Measurements from ENCODE around the gene PLEKHA1. TPM values are rescaled to one million over a fixed set of nuclear protein-coding genes. Genes with fewer than 3 reads are reported as not detected.

The PLEKHA1 gene
- total and polyA plus RNA-seq, 2 of the 4 experiments (the other 2 are of a cell fraction), result 7.2 to 9.5 TPM

GRCh38 chr10:122343936-122344335 lies 30.6 kb upstream of the PLEKHA1 start:
- no peak overlapping the region for H2AK9ac ChIP-seq (replicated peaks; ENCODE audit: low read depth, low read length, poor library complexity)
- H3K56ac ChIP-seq (ENCODE audit: extremely low read depth, insufficient read depth, low read length), result no peak overlapping the region
- H3K9me1 ChIP-seq (ENCODE audit: insufficient read depth, low read length), result no peaks in the 10 kb centered on the region
- no TSS peak for BruUV-seq (replicated peaks)
- ATAC-seq (ENCODE audit: low read depth) (no peak), DNase-seq (no peak)
- TF ChIP-seq, protein P1, sequence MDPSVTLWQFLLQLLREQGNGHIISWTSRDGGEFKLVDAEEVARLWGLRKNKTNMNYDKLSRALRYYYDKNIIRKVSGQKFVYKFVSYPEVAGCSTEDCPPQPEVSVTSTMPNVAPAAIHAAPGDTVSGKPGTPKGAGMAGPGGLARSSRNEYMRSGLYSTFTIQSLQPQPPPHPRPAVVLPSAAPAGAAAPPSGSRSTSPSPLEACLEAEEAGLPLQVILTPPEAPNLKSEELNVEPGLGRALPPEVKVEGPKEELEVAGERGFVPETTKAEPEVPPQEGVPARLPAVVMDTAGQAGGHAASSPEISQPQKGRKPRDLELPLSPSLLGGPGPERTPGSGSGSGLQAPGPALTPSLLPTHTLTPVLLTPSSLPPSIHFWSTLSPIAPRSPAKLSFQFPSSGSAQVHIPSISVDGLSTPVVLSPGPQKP (IDR thresholded peaks at IDR 0.05; ENCODE audit: borderline replicate concordance, low read depth, low read length), result no peak
- TF ChIP-seq CEBPB (IDR thresholded peaks at IDR 0.05; ENCODE audit: low read depth, low read length) (no peak), MAFK (IDR thresholded peaks at IDR 0.05; ENCODE audit: low read depth, low read length) (no peak), NFE2L2 (IDR thresholded peaks at IDR 0.05; ENCODE audit: low read depth, low read length) (no peak), RCOR1 (IDR thresholded peaks at IDR 0.05; ENCODE audit: insufficient replicate concordance, low read length) (no peak), RAD21 (IDR thresholded peaks at IDR 0.05; ENCODE audit: low read length) (no peak), MAZ (IDR thresholded peaks at IDR 0.05; ENCODE audit: borderline replicate concordance, low read depth, low read length) (no peak), BHLHE40 (IDR thresholded peaks at IDR 0.05; ENCODE audit: low read depth, low read length) (no peak), RFX5 (IDR thresholded peaks at IDR 0.05; ENCODE audit: low read depth, low read length) (no peak), SMC3 (IDR thresholded peaks at IDR 0.05; ENCODE audit: low read depth, low read length) (no peak), MXI1 (IDR thresholded peaks at IDR 0.05; ENCODE audit: borderline replicate concordance, low read depth, low read length) (no peak), POLR2A (IDR thresholded peaks at IDR 0.05; ENCODE audit: low read depth, low read length) (no peak)
- TF ChIP-seq, protein P2, sequence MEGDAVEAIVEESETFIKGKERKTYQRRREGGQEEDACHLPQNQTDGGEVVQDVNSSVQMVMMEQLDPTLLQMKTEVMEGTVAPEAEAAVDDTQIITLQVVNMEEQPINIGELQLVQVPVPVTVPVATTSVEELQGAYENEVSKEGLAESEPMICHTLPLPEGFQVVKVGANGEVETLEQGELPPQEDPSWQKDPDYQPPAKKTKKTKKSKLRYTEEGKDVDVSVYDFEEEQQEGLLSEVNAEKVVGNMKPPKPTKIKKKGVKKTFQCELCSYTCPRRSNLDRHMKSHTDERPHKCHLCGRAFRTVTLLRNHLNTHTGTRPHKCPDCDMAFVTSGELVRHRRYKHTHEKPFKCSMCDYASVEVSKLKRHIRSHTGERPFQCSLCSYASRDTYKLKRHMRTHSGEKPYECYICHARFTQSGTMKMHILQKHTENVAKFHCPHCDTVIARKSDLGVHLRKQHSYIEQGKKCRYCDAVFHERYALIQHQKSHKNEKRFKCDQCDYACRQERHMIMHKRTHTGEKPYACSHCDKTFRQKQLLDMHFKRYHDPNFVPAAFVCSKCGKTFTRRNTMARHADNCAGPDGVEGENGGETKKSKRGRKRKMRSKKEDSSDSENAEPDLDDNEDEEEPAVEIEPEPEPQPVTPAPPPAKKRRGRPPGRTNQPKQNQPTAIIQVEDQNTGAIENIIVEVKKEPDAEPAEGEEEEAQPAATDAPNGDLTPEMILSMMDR (conservative IDR thresholded peaks at IDR 0.05; ENCODE audit: low read depth, low read length), result no peak
- TF ChIP-seq, protein P3, sequence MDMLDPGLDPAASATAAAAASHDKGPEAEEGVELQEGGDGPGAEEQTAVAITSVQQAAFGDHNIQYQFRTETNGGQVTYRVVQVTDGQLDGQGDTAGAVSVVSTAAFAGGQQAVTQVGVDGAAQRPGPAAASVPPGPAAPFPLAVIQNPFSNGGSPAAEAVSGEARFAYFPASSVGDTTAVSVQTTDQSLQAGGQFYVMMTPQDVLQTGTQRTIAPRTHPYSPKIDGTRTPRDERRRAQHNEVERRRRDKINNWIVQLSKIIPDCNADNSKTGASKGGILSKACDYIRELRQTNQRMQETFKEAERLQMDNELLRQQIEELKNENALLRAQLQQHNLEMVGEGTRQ (IDR thresholded peaks at IDR 0.05; ENCODE audit: low read depth, low read length), result no peak
- no peak overlapping the region for H3K18ac ChIP-seq (ENCODE audit: low read depth, low read length)
- H3K36me3 ChIP-seq (ENCODE audit: control insufficient read depth, insufficient read depth, low read length), result no peaks in the 10 kb centered on the region
- no peaks in the 10 kb centered on the region for H3K4me1 ChIP-seq (ENCODE audit: control insufficient read depth, insufficient read depth, low read length)
- H2BK20ac ChIP-seq (ENCODE audit: low read depth, low read length), result no peak overlapping the region
- H3K4me3 ChIP-seq (ENCODE audit: insufficient read depth, low read depth, low read length), result no peak overlapping the region
- no peak overlapping the region for H2AFZ ChIP-seq (replicated peaks; ENCODE audit: low read length, poor library complexity)
- no peaks in the 10 kb centered on the region; the same call in 1 of the 2 replicates for H4K20me1 ChIP-seq (ENCODE audit: insufficient read depth, low read length)
- H3K27me3 ChIP-seq (ENCODE audit: control insufficient read depth, insufficient read depth, low read length), result peaks cover 10% of the 10 kb centered on the region; the same call in 1 of the 2 replicates
- H2BK120ac ChIP-seq (ENCODE audit: low read depth, low read length), result no peak overlapping the region
- no peak overlapping the region for H2BK5ac ChIP-seq (ENCODE audit: low read depth, low read length, poor library complexity, severe bottlenecking)
- H3K14ac ChIP-seq (replicated peaks; ENCODE audit: low read depth, low read length), result no peak overlapping the region
- dilution Hi-C loops (cut with HindIII; ENCODE audit: low sequenced_read_pairs, unreplicated experiment) (no loop called here), intact Hi-C loops (cut with micrococcal nuclease) (loop anchor here (5.0 kb wide), 2 partner anchors 37 to 358 kb away; no protein-coding TSS in a partner anchor), in situ Hi-C loops (cut with MboI; ENCODE audit: low sequenced_read_pairs) (loop anchor here (5.0 to 10.0 kb wide), 2 partner anchors 88 to 231 kb away; no protein-coding TSS in a partner anchor)
- CTCF ChIA-PET, result interaction anchor here (0.7 to 2.3 kb wide), 3 partner anchors 24 to 221 kb away, joined by 3 to 16 read pairs (median 3); no protein-coding TSS in a partner anchor
- H2BK15ac ChIP-seq (ENCODE audit: low read depth, low read length), result no peak overlapping the region
- POLR2A ChIA-PET (ENCODE audit: unreplicated experiment), result no interaction called here
- peaks cover 5% of the 10 kb centered on the region; the same call in 1 of the 2 replicates for H3K9me3 ChIP-seq (ENCODE audit: control insufficient read depth, insufficient read depth, low read length)
- no peak overlapping the region for H4K5ac ChIP-seq (ENCODE audit: low read depth, low read length)
- H3K9ac ChIP-seq (ENCODE audit: low read depth, low read length), result no peak overlapping the region
- no peak overlapping the region for H4K91ac ChIP-seq (ENCODE audit: insufficient read depth, low read depth, low read length)
- H3K4ac ChIP-seq (ENCODE audit: low read depth, low read length), result no peak overlapping the region
- H3K27ac ChIP-seq (ENCODE audit: insufficient read depth, low read length), result no peak overlapping the region
- 60% methylated on average over 4 of the region's 8 CpGs; no CpG with 5 or more reads in 1 of the 2 experiments for WGBS, 2 experiments (ENCODE audit: extremely low coverage in 2 of 2, insufficient read length in 1 of 2)
- no peak overlapping the region for H2AK5ac ChIP-seq (ENCODE audit: low read depth, low read length)
- H4K8ac ChIP-seq (ENCODE audit: low read depth in 2 of 2, low read length in 2 of 2), result no peak overlapping the region
- H3K4me2 ChIP-seq (ENCODE audit: low read depth, low read length), result no peak overlapping the region
- H3K23ac ChIP-seq (ENCODE audit: low read depth, low read length), result no peak overlapping the region
- H3K79me1 ChIP-seq (ENCODE audit: low read depth in 1 of 2, low read length in 2 of 2), result no peaks in the 10 kb centered on the region
